Measurements from ENCODE around the gene IL6. TPM values are rescaled to one million over a fixed set of nuclear protein-coding genes. Genes with fewer than 3 reads are reported as not detected.
"Not testable (repeated sequence)": the region's sequence is repeated elsewhere in the genome, so short reads cannot be mapped to it uniquely, and the experiment has no call there.

The IL6 gene
- total RNA-seq, 1 donor from 2014 or later, result 1.2 TPM

- intact Hi-C loops (cut with micrococcal nuclease), result not testable (repeated sequence)
Observed at GRCh38 chr7:22779730-22780323, 52.8 kb downstream of the IL6 start.

- intact Hi-C loops (cut with micrococcal nuclease), result no loop called here
Observed at GRCh38 chr7:22781230-22781711, 54.3 kb downstream of the IL6 start.

Other genes starting within 250 kb of the IL6 start
- 0.39 and 0.41 TPM in 2 replicates for gene STEAP1B, start 227.0 kb upstream of the IL6 start, total RNA-seq
- 224 and 246 TPM in 2 replicates for gene TOMM7, start 95.6 kb downstream of the IL6 start, total RNA-seq

Data from T-helper 1 cell treated with Interleukin-12 subunit alpha and Interleukin-12 subunit beta and Interleukin-4 antibody, amounts not matched to agents 30 ng/mL and 1 ng/mL, for 36 hours (primary cell).